Urinary bladder (tissue), 4 donors: ENCODE data around the gene TOM1L1. TPM values are rescaled to one million over a fixed set of nuclear protein-coding genes. Genes with fewer than 3 reads are reported as not detected.
"Not testable (repeated sequence)": the region's sequence is repeated elsewhere in the genome, so short reads cannot be mapped to it uniquely, and the experiment has no call there.

Experiments used
- DNase-seq: peaks from one replicate; pipeline ENCODE4 v3.0.0-alpha.2; 2015; ENCODE audit errors: extremely low spot score
- H3K27ac ChIP-seq: one replicate; pipeline ENCODE4 v1.5.1; 2013; ENCODE audit warnings: low read depth, mild to moderate bottlenecking, moderate library complexity
- H3K36me3 ChIP-seq: one replicate; pipeline ENCODE4 v1.6.1; 2013; ENCODE audit warnings: mild to moderate bottlenecking, moderate library complexity; ENCODE audit not compliant: insufficient read depth
- H3K4me1 ChIP-seq: one replicate; pipeline ENCODE4 v1.6.1; 2013; ENCODE audit warnings: mild to moderate bottlenecking, moderate library complexity; ENCODE audit not compliant: insufficient read depth
- H3K4me3 ChIP-seq: one replicate; pipeline ENCODE4 v1.5.1; 2013; ENCODE audit warnings: low read depth, low read length
- WGBS: extraction: QIAGEN DNeasy Blood & Tissue Kit; methylation state at CpG from one replicate; pipeline ENCODE4 v1.1.7; 2013; 5-methylcytosine and 5-hydroxymethylcytosine counted together
- polyA plus RNA-seq: library from polyadenylated mRNA; stranded (reverse); fragments of 200-250 nt; gene quantifications from one replicate; pipeline ENCODE4 v1.2.3, GENCODE V29; 2013
- total RNA-seq: library from RNA; depleted of rRNA; stranded (reverse); fragments of >200 nt; gene quantifications from one replicate; pipeline ENCODE4 v1.2.3, GENCODE V29; 2014
- donor health status: healthy with polysubstance abuse.
- donor health status: healthy.

TOM1L1 gene, protein sequence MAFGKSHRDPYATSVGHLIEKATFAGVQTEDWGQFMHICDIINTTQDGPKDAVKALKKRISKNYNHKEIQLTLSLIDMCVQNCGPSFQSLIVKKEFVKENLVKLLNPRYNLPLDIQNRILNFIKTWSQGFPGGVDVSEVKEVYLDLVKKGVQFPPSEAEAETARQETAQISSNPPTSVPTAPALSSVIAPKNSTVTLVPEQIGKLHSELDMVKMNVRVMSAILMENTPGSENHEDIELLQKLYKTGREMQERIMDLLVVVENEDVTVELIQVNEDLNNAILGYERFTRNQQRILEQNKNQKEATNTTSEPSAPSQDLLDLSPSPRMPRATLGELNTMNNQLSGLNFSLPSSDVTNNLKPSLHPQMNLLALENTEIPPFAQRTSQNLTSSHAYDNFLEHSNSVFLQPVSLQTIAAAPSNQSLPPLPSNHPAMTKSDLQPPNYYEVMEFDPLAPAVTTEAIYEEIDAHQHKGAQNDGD
- total RNA-seq (25.0 TPM), polyA plus RNA-seq (11.1 TPM)

- H3K36me3 ChIP-seq, result no peaks in the 10 kb centered on the region
- no peak within 1 kb of the TSS for H3K27ac ChIP-seq
- DNase-seq, result peak; percentile 14
- 2% methylated on average over 67 of the region's 67 CpGs for WGBS
- peak within 1 kb of the TSS; percentile 55 for H3K4me3 ChIP-seq
- H3K4me1 ChIP-seq, result peaks cover 2% of the 10 kb centered on the region
Measured at GRCh38 chr17:54900457-54901229, at the start of gene TOM1L1. Gene TOM1L1 (plus strand): TSS chr17:54900852. CDS start chr17:54900866, 14 bp downstream.

DNA sequence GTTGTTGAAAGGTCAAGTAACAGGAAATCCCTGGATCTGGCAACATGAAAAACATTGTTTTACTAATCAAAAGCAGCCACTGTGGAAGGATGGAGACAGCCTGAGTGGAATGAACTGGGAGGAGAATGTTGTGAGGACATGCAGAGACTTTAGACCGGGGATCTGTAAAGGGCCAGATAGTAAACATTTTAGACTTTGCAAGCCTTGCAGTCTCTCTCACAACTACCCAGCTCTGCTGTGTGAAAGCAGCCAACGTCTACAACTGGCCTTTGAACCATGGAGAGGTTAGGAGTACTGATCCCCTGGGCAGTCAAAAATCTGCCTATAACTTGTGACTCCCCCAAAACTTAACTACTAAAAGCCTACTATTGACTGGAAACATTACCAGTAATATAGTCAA is 41.5 kb upstream of the TOM1L1 start:
- no peaks in the 10 kb centered on the region for H3K36me3 ChIP-seq
- no peak overlapping the region for H3K27ac ChIP-seq
- H3K4me1 ChIP-seq, result no peaks in the 10 kb centered on the region
- WGBS, result 35% methylated on average over 2 of the region's 2 CpGs
- no peak overlapping the region for H3K4me3 ChIP-seq
- DNase-seq, result no peak

DNA sequence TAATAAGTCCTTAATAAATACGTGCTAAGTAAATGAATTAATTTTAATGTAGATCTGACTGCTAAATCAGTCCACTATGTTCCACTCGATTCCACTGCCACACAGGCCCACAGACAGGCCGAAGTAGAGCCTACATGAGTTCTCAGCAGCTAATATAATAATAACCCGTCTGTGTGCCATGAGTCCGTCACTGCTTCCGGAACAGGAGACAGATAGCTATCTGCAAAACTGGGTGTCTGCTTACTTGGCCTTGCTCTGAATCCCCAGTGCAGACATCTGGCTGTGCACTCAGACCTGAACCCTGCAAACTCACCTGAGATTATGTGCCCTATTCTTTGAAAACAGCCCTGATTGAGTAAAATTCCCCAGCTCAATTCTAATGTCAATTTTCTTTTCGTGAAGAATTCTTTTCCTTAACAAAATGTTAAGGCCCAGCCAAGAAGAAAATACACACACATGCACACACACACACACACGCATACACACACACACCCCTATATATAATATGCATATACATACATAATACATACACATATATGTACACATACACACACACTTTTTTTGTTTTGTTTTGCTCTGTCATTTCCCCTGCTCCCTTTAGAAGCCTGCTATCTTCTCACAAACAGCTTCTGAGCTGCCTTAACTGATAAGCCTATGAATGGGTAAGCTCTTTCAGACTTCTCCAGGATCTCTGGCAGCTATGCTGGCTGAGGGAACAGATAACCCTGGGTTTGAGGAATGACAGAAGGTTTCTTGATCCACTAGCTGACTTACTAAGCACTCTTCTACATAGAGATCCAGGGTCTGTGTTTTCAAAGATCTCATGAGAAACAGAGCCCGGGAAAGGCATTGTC is 39.8 kb upstream of the TOM1L1 start:
- no peak for DNase-seq
- Histone ChIP-seq H3K27ac (no peak overlapping the region), H3K4me3 (no peak overlapping the region), H3K4me1 (no peaks in the 10 kb centered on the region), H3K36me3 (no peaks in the 10 kb centered on the region)
- WGBS, result 80% methylated on average over 9 of the region's 9 CpGs

DNA sequence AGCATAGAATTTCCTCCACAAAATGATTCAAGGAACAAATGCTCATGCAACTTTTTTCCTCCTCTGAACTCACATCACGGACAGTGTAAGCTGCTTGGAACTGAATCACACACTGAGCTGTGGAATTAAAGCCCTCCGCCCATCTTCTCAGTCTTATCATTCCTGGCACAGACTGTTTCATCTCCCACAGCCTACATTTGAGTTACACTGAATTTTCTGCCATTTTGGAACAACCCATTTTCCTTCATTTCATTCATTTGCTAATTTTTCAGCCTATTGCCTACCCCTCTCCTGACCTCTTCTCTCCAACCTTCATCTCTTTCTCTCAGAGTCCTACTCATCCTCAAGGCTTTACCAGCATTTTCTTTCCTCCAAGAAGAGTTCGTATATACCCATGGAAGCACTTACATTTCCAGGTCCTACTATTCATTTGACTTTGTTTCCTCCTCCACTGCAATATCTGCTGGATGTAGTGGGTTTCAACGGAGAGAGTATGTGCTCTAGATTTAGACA is 39.1 kb upstream of the TOM1L1 start:
- 66% methylated on average over 4 of the region's 4 CpGs for WGBS
- Histone ChIP-seq H3K4me1 (no peaks in the 10 kb centered on the region), H3K27ac (no peak overlapping the region), H3K4me3 (no peak overlapping the region), H3K36me3 (no peaks in the 10 kb centered on the region)
- DNase-seq, result no peak

DNA sequence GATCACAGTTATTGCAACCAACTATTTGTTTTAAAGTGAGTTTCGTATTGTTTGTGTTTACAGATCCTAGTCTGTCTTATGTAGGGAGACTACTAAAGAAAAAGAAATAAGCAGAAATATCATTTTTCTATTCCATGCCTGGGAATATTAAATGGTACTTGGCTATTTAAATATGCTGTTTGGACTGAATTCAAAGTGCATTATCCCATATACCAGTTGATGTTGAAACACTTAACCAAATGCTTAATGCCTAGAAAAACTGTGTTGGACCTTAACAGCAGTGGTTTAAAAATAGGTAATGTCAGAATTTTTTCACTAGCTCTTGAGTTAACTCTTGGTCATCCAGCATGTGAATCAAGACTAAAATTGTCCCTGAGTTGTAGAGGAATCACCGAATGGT is 37.5 kb upstream of the TOM1L1 start:
- no peak overlapping the region for H3K27ac ChIP-seq
- no peaks in the 10 kb centered on the region for H3K4me1 ChIP-seq
- H3K4me3 ChIP-seq, result no peak overlapping the region
- DNase-seq, result no peak
- no peaks in the 10 kb centered on the region for H3K36me3 ChIP-seq
- WGBS, result 49% methylated on average over 2 of the region's 2 CpGs

DNA sequence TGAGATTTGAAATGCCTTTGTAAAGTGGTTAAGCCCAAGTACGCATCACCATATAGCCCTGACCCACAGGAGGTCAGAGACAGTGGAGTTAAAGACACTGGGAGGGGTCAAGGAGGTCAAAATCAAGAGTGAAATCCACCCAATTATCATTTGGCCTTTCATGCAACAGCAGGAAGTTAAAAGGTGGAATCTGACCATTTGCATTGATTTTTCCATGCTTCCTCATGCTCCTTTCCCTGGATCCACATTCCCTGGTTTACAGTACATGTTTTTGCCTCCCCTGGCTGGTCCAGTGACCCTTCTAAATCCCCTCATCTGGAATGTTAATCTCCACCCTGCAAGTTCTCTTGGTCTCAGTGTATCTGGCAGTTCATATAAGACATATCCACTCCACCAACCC is 36.6 kb upstream of the TOM1L1 start:
- Histone ChIP-seq H3K27ac (no peak overlapping the region), H3K36me3 (no peaks in the 10 kb centered on the region), H3K4me3 (no peak overlapping the region), H3K4me1 (no peaks in the 10 kb centered on the region)
- 92% methylated on average over 1 of the region's 1 CpG for WGBS
- no peak for DNase-seq

- DNase-seq, result no peak
- Histone ChIP-seq H3K27ac (no peak overlapping the region), H3K4me3 (no peak overlapping the region), H3K4me1 (no peaks in the 10 kb centered on the region), H3K36me3 (no peaks in the 10 kb centered on the region)
- WGBS, result 69% methylated on average over 8 of the region's 8 CpGs
Measured at GRCh38 chr17:54864636-54865356, 35.9 kb upstream of the TOM1L1 start.

DNA sequence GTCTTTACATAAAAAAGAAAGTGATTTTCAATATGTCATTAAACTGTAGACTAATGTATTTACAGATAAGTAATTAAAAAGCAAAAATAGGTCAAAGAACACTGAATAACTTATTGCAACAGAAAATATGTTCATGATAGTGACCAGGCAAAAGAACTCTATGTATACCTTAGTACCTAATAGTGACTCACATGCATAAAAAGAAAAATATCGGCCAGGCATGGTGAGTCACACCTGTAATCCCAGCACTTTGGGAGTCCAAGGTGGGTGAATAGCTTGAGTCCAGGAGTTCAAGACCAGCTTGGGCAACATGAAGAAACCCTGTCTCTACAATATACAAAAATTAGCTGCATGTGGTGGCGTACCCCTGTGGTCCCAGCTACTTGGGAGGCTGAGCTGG is 33.0 kb upstream of the TOM1L1 start:
- Histone ChIP-seq H3K27ac (no peak overlapping the region), H3K4me1 (no peaks in the 10 kb centered on the region), H3K36me3 (no peaks in the 10 kb centered on the region), H3K4me3 (no peak overlapping the region)
- no peak for DNase-seq
- WGBS, result 95% methylated on average over 2 of the region's 2 CpGs

GRCh38 chr17:54870671-54871175 is 29.9 kb upstream of the TOM1L1 start:
- Histone ChIP-seq H3K27ac (no peak overlapping the region), H3K36me3 (no peaks in the 10 kb centered on the region), H3K4me3 (no peak overlapping the region), H3K4me1 (no peaks in the 10 kb centered on the region)
- DNase-seq, result no peak
- 95% methylated on average over 1 of the region's 1 CpG for WGBS

DNA sequence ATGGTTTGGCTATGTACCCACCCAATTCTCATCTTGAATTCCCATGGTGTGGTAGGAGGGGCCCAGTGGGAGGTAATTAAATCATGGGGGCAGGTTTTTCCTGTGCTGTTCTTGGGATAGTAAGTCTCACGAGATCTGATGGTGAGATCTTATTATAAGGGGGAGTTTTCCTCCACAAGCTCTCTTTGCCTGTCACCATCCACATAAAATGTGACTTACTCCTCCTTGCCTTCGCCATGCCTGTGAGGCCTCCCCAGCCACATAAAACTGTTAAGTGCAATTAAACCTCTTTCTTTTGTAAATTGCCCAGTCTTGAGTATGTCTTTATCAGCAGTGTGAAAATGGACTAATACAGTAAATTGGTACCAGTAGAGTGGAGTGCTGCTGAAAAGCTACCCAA is 24.7 kb upstream of the TOM1L1 start:
- not testable (repeated sequence) for H3K4me1 ChIP-seq, H3K36me3 ChIP-seq, H3K4me3 ChIP-seq, DNase-seq, H3K27ac ChIP-seq
- 66% methylated on average over 2 of the region's 2 CpGs for WGBS

DNA sequence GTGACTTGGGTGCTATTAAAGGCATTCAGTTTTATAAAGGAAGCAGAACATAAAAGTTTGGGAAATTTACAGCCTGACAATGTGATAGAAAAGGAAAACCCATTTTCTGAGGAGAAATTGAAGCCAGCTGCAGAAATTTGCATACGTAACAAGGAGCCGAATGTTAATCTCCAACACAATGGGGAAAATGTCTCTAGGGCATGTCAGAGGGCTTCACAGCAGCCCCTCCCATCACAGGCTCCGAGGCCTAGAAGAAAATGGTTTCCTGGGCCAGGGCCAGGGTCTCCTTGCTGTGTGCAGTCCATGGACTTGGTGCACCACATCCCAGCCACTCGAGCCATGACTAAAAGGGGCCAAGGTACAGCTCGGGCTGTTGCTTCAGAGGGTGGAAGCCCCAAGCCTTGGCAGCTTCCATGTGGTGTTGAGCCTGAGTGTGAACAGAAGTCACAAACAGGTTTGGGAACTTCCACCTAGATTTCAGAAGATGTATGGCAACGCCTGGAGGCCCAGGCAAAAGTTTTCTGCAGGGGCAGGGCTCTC is 23.9 kb upstream of the TOM1L1 start:
- no peaks in the 10 kb centered on the region for H3K4me1 ChIP-seq
- no peak overlapping the region for H3K4me3 ChIP-seq
- WGBS, result 87% methylated on average over 6 of the region's 6 CpGs
- no peak for DNase-seq
- H3K27ac ChIP-seq, result no peak overlapping the region
- H3K36me3 ChIP-seq, result no peaks in the 10 kb centered on the region

GRCh38 chr17:54881255-54881972 is 19.2 kb upstream of the TOM1L1 start:
- WGBS, result 78% methylated on average over 10 of the region's 10 CpGs
- H3K27ac ChIP-seq, result no peak overlapping the region
- no peak overlapping the region for H3K4me3 ChIP-seq
- no peaks in the 10 kb centered on the region for H3K4me1 ChIP-seq
- H3K36me3 ChIP-seq, result no peaks in the 10 kb centered on the region
- no peak for DNase-seq
